Right hindlimb (tissue), 1 donor: ENCODE data around the gene KRT7.

ENCODE experiments used
- DNase-seq: peaks from one replicate; pipeline ENCODE4 v3.0.0-alpha.2; 2018

Gene KRT7

GRCh38 chr12:52200086-52200780 is 32.8 kb upstream of the KRT7 start:
- peak; percentile 42 for DNase-seq

- peak; percentile 14 for DNase-seq
Measured at GRCh38 chr12:52200781-52201450, 32.1 kb upstream of the KRT7 start.

- DNase-seq = peak; percentile 10
Measured at GRCh38 chr12:52201451-52201839, 31.6 kb upstream of the KRT7 start.

- DNase-seq = peak; percentile 70
Measured at GRCh38 chr12:52202361-52203078, 30.5 kb upstream of the KRT7 start.

GRCh38 chr12:52203079-52203921 is 29.7 kb upstream of the KRT7 start:
- DNase-seq = peak; percentile 52

- peak; percentile 7 for DNase-seq
Measured at GRCh38 chr12:52204095-52204930, 28.7 kb upstream of the KRT7 start.

GRCh38 chr12:52204931-52205505 is 28.0 kb upstream of the KRT7 start:
- peak; percentile 9 for DNase-seq

- DNase-seq = peak; percentile 11
Measured at GRCh38 chr12:52205612-52206303, 27.3 kb upstream of the KRT7 start.

GRCh38 chr12:52206304-52207040 is 26.6 kb upstream of the KRT7 start:
- peak; percentile 35 for DNase-seq

- DNase-seq = peak; percentile 12
Measured at GRCh38 chr12:52207106-52207505, 25.9 kb upstream of the KRT7 start.

- peak; percentile 76 for DNase-seq
Measured at GRCh38 chr12:52207895-52208294, 25.1 kb upstream of the KRT7 start.

GRCh38 chr12:52208424-52209165 is 24.4 kb upstream of the KRT7 start:
- peak; percentile 13 for DNase-seq

- peak; percentile 11 for DNase-seq
Measured at GRCh38 chr12:52209321-52209720, 23.7 kb upstream of the KRT7 start.

- peak; percentile 39 for DNase-seq
Measured at GRCh38 chr12:52210186-52210924, 22.7 kb upstream of the KRT7 start.

- DNase-seq = peak; percentile 7
Measured at GRCh38 chr12:52210925-52211650, 22.0 kb upstream of the KRT7 start.

- DNase-seq = peak; percentile 16
Measured at GRCh38 chr12:52211716-52212585, 21.1 kb upstream of the KRT7 start.
